HUES6 (cell line): ENCODE measurements around the gene CARF.
"Not testable (repeated sequence)": the region's sequence is repeated elsewhere in the genome, so short reads cannot be mapped to it uniquely, and the experiment has no call there.

Experiments used
- H3K27ac ChIP-seq: 2 replicates; pipeline ENCODE4 v1.7.0; 2013; ENCODE audit warnings: low read depth, mild to moderate bottlenecking, low read length, inconsistent platforms
- H3K27me3 ChIP-seq: 2 replicates; pipeline ENCODE4 v1.6.1; 2013; ENCODE audit warnings: low read length; ENCODE audit not compliant: control insufficient read depth, insufficient read depth
- H3K36me3 ChIP-seq: 2 replicates; pipeline ENCODE4 v1.6.1; 2013; ENCODE audit warnings: low read length; ENCODE audit not compliant: control insufficient read depth, insufficient read depth
- H3K4me1 ChIP-seq: 2 replicates; pipeline ENCODE4 v1.6.1; 2013; ENCODE audit warnings: low read length; ENCODE audit not compliant: control insufficient read depth, insufficient read depth
- H3K4me3 ChIP-seq: 2 replicates; pipeline ENCODE4 v1.5.1; 2013; ENCODE audit warnings: low read depth, low read length
- H3K9ac ChIP-seq: one replicate; pipeline ENCODE4 v1.6.1; 2013; ENCODE audit warnings: mild to moderate bottlenecking, low read length
- H3K9me3 ChIP-seq: 2 replicates; pipeline ENCODE4 v1.6.1; 2013; ENCODE audit warnings: low read depth, low read length; ENCODE audit not compliant: control insufficient read depth, insufficient read depth

Gene CARF

DNA sequence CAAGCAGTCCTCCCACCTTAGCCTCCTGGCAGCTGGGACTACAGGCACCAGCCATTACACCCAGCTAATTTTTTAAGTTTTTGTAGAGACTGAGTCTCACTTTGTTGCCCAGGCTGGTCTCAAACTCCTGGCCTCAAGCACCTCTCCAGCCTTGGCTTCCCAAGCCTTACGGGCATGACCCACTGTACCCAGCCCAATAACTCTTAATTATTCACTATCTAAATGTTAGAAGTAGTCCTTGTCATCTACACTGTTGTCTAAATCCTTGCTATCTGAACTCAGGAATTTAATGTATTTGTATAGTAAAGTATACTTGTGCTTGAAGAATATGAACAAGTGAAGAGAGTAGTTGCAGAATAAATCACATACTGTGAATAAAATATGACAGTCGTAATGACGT lies 64.7 kb downstream of the CARF start:
- H3K36me3 ChIP-seq = peaks cover 2% of the 10 kb centered on the region; the same call in 1 of the 2 replicates
- no peak overlapping the region for H3K4me3 ChIP-seq
- H3K4me1 ChIP-seq = no peaks in the 10 kb centered on the region
- no peak overlapping the region for H3K27ac ChIP-seq
- H3K9ac ChIP-seq = no peak overlapping the region
- no peaks in the 10 kb centered on the region for H3K9me3 ChIP-seq
- H3K27me3 ChIP-seq = no peaks in the 10 kb centered on the region

GRCh38 chr2:202982779-202983491 lies 70.9 kb downstream of the CARF start:
- no peaks in the 10 kb centered on the region for H3K4me1 ChIP-seq
- no peak overlapping the region for H3K27ac ChIP-seq
- H3K9ac ChIP-seq = no peak overlapping the region
- H3K27me3 ChIP-seq = no peaks in the 10 kb centered on the region
- H3K9me3 ChIP-seq = no peaks in the 10 kb centered on the region
- H3K4me3 ChIP-seq = no peak overlapping the region
- H3K36me3 ChIP-seq = peaks cover 2% of the 10 kb centered on the region; the same call in 1 of the 2 replicates

GRCh38 chr2:202989749-202990148 lies 77.7 kb downstream of the CARF start:
- Histone ChIP-seq H3K9ac (no peak overlapping the region), H3K27ac (no peak overlapping the region), H3K27me3 (no peaks in the 10 kb centered on the region), H3K4me1 (no peaks in the 10 kb centered on the region), H3K36me3 (no peaks in the 10 kb centered on the region), H3K9me3 (no peaks in the 10 kb centered on the region), H3K4me3 (no peak overlapping the region)

DNA sequence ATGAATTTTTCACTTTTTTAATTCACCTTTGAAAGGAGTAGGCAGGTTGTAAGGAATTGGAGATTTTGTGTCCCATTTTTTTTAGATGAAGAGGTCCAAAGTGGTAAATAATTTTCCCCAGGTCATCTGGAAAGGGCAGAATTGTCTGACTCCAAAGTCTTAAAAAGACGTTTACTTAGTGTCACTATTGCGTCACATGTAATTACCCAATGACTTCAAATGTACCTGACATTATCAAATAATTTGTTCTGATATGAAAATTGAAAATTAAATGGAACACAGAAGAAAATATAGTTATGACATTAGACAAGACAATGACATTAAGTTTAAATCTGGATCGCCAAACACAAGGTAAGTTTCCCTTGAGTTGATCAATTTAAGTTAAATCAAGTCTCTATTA lies 78.4 kb downstream of the CARF start:
- Histone ChIP-seq H3K9me3 (no peaks in the 10 kb centered on the region), H3K27me3 (no peaks in the 10 kb centered on the region), H3K27ac (no peak overlapping the region), H3K9ac (no peak overlapping the region), H3K4me1 (no peaks in the 10 kb centered on the region), H3K36me3 (no peaks in the 10 kb centered on the region), H3K4me3 (no peak overlapping the region)

DNA sequence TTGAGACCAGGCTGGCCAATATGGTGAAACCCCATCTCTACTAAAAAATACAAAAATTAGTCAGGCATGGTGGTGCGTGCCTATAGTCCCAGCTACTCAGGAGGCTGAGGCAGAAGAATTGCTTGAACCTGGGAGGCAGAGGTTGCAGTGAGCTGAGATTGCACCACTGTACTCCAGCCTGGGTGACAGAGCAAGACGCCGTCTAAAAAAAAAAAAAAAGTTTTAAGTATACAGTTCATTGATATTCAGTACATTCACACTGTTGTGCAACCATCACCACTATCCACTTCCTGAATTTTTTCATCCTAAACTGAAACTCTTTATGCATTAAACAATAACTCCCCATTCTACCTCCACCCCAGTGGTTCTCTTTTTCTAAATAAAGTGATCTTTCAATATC lies 85.0 kb downstream of the CARF start:
- H3K4me3 ChIP-seq, H3K27ac ChIP-seq, H3K4me1 ChIP-seq, H3K36me3 ChIP-seq, H3K27me3 ChIP-seq, H3K9ac ChIP-seq, H3K9me3 ChIP-seq: not testable (repeated sequence)

GRCh38 chr2:203002054-203002821 lies 90.2 kb downstream of the CARF start:
- H3K27ac ChIP-seq = no peak overlapping the region

GRCh38 chr2:203003716-203004115 lies 91.6 kb downstream of the CARF start:
- Histone ChIP-seq H3K9ac (no peak overlapping the region), H3K4me3 (no peak overlapping the region)

More at GRCh38 chr2:203002054-203002821, 90.2 kb downstream of the CARF start:
- Histone ChIP-seq H3K4me3 (no peak overlapping the region), H3K36me3 (no peaks in the 10 kb centered on the region), H3K9ac (no peak overlapping the region), H3K9me3 (no peaks in the 10 kb centered on the region), H3K4me1 (no peaks in the 10 kb centered on the region), H3K27me3 (no peaks in the 10 kb centered on the region)

GRCh38 chr2:203014456-203015199 lies 102.6 kb downstream of the CARF start, which contains the start of gene NBEAL1:
Gene NBEAL1 (plus strand): TSS chr2:203014875. CDS start chr2:203016385, 1,510 bp downstream.
- Histone ChIP-seq H3K9me3 (no peaks in the 10 kb centered on the region), H3K4me1 (no peaks in the 10 kb centered on the region), H3K27me3 (no peaks in the 10 kb centered on the region; the same call in 1 of the 2 replicates), H3K4me3 (peak within 1 kb of the TSS; percentile 97), H3K27ac (peak within 1 kb of the TSS; percentile 75), H3K36me3 (no peaks in the 10 kb centered on the region), H3K9ac (peak within 1 kb of the TSS; percentile 69)

More at GRCh38 chr2:203003716-203004115, 91.6 kb downstream of the CARF start:
- Histone ChIP-seq H3K36me3 (no peaks in the 10 kb centered on the region), H3K4me1 (no peaks in the 10 kb centered on the region), H3K9me3 (peaks cover 6% of the 10 kb centered on the region; the same call in 1 of the 2 replicates), H3K27ac (no peak overlapping the region), H3K27me3 (no peaks in the 10 kb centered on the region)

DNA sequence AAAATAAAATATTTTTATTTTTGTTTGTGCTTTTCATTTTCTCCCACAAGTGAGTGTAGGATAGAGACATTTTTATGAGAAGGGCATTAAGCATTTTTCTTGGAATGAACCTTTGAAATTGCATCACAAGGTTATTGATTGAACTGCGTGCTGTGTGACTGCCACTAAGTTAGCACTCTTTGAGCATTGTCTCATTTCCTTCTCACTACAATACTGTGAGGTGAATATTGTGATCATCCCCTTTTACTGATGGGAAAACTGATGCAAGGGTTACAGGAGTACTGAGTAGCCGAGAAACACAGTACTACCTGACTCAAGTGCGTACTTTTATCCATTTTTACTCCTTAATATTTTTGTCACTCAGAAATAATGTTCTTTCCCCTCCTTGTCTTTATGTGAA lies 104.6 kb downstream of the CARF start:
- Histone ChIP-seq H3K27me3 (no peaks in the 10 kb centered on the region), H3K9me3 (no peaks in the 10 kb centered on the region), H3K27ac (no peak overlapping the region), H3K9ac (no peak overlapping the region), H3K4me3 (peak overlapping the region; percentile 21; the same call in 1 of the 2 replicates), H3K4me1 (no peaks in the 10 kb centered on the region), H3K36me3 (no peaks in the 10 kb centered on the region)

- Histone ChIP-seq H3K4me3 (peak overlapping the region; percentile 5; the same call in 1 of the 2 replicates), H3K27me3 (no peaks in the 10 kb centered on the region)
These were observed 106.1 kb downstream of the CARF start for GRCh38 chr2:203018181-203018580.

More at GRCh38 chr2:203018181-203018580, 106.1 kb downstream of the CARF start:
- Histone ChIP-seq H3K4me1 (no peaks in the 10 kb centered on the region), H3K9ac (no peak overlapping the region), H3K36me3 (no peaks in the 10 kb centered on the region), H3K27ac (no peak overlapping the region), H3K9me3 (no peaks in the 10 kb centered on the region)
